Transverse colon (tissue), 4 donors: ENCODE measurements around the gene SOX5. TPM values are rescaled to one million over a fixed set of nuclear protein-coding genes. Genes with fewer than 3 reads are reported as not detected.

Experiments used
- DNase-seq: peaks from one replicate; pipeline ENCODE4 v3.0.0-alpha.2; 2019
- H3K27ac ChIP-seq, 4 donors: fragments of 200-600 bp; sonication (generic); 2 replicates each; pipeline ENCODE4 v1.5.1; 2016 to 2018; ENCODE audit warnings: inconsistent platforms in 4 of 4
- H3K27me3 ChIP-seq: fragments of 200-600 bp; sonication (generic); 2 replicates; pipeline ENCODE4 v1.5.1; 2017; ENCODE audit warnings: inconsistent platforms
- H3K36me3 ChIP-seq, 4 donors: fragments of 200-600 bp; sonication (generic); 2 replicates each; pipeline ENCODE4 v1.5.1; 2017 to 2019; ENCODE audit warnings: inconsistent platforms in 4 of 4
- H3K4me1 ChIP-seq, 4 donors: fragments of 200-600 bp; sonication (generic); 2 replicates each; pipeline ENCODE4 v1.5.1; 2017 to 2020; ENCODE audit warnings: inconsistent platforms in 4 of 4
- H3K4me3 ChIP-seq, 4 donors: fragments of 200-600 bp; sonication (generic); 1 replicate in 1 of 4; 2 replicates in 3 of 4; pipeline versions ENCODE4 v1.5.1 to v1.6.1; 2017 to 2019; ENCODE audit warnings: inconsistent platforms in 4 of 4
- H3K9me3 ChIP-seq, 2 donors: fragments of 200-600 bp; sonication (generic); 2 replicates each; pipeline ENCODE4 v1.5.1; 2017 to 2019; ENCODE audit warnings: inconsistent platforms in 2 of 2
- EP300 ChIP-seq: sonication (generic); formaldehyde crosslinking; IDR thresholded peaks from one replicate; pipeline ENCODE4 v1.6.1; 2017; ENCODE audit warnings: antibody characterized with exemption, low read depth
- POLR2A ChIP-seq: fragments of 450-650 bp; IDR thresholded peaks from one replicate; pipeline ENCODE4 v1.6.1; 2016; ENCODE audit warnings: antibody characterized with exemption, mild to moderate bottlenecking, moderate library complexity
- POLR2AphosphoS5 ChIP-seq, 3 donors: sonication (generic); formaldehyde crosslinking; IDR thresholded peaks; one replicate each; pipeline ENCODE4 v1.6.1; 2016; ENCODE audit warnings: antibody characterized with exemption in 3 of 3
- WGBS, 2 donors: methylation state at CpG; one replicate each; pipeline ENCODE4 v1.1.5; 2018; ENCODE audit warnings: low coverage in 1 of 2; 5-methylcytosine and 5-hydroxymethylcytosine counted together
- in situ Hi-C, 4 donors: fragments of 200-750 bp; cut with MboI; loops; one replicate each; pipeline versions ENCODE4 v1.15.0 to v1.15.1; 2017; ENCODE audit warnings: low sequenced_read_pairs in 3 of 4, low pct_ligation_motif_present in 1 of 4, low pct_unique_long_range_greater_than_20kb in 1 of 4
- intact Hi-C: fragments of 100-400 bp; cut with DNase I; formaldehyde crosslinking; loops from one replicate; pipeline ENCODE4 v1.15.1; 2023; ENCODE audit warnings: low total_unique reads
- total RNA-seq, 4 donors: library from RNA; depleted of rRNA; stranded (reverse); fragments of >200 nt; gene quantifications; one replicate each; pipeline ENCODE4 v1.1.0, GENCODE V29; 2016
- TF ChIP-seq, protein P1 (sequence below), 5 experiments: fragments of 200-600 bp in 3 of 5; fragments of 450-650 bp in 2 of 5; sonication (generic) in 3 of 5; IDR thresholded peaks; 1 replicate in 2 of 5; 2 replicates in 3 of 5; pipeline ENCODE4 v1.5.1; 2016 to 2017; ENCODE audit warnings: antibody characterized with exemption in 5 of 5, inconsistent platforms in 3 of 5, mild to moderate bottlenecking in 2 of 5, moderate library complexity in 1 of 5

SOX5 gene
- total RNA-seq, 4 donors from 2014 or later, result 1.00 to 9.8 (median 3.2) TPM

DNA sequence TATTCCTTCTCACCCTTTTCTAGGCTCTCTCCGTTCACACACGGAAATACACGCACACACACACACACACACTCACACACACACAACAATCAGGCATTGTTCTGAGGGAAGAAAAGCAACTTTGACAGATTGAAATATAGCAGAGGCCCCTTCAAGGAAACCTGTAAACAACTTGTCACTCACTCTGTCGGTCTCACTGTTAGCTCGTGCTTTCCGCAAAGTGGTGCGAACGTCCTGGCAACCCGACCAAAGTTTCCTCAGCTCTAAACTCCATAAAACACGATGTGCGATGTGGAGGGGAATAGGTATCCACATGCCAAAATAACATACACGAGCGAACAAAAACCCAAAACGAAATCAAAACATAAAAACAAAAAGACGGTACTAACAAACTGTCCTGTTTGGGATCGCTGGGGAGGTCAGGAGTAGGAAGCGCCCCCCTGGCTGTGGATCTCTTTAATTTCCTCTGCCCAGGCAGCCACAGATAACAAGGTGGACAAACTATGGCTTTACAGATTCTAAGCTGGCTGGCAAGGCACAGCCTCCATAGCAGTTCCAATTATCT lies 822 bp upstream of the SOX5 start:
- Histone ChIP-seq H3K27me3 (peaks cover 30% of the 10 kb centered on the region), H3K27ac (peak overlapping the region in 1 of 4 donors; percentile 12), H3K36me3 (no peaks in the 10 kb centered on the region), H3K4me3 (peak overlapping the region in 3 of 4 donors; percentile 25 to 41 (median 26)), H3K9me3 (no peaks in the 10 kb centered on the region), H3K4me1 (peaks cover 0 to 13% (median 4%) of the 10 kb centered on the region in 4 donors)
- no peak for TF ChIP-seq POLR2A
- TF ChIP-seq POLR2AphosphoS5 (IDR thresholded peaks at IDR 0.05), result no peak
- TF ChIP-seq EP300, result no peak
- TF ChIP-seq, protein P1, sequence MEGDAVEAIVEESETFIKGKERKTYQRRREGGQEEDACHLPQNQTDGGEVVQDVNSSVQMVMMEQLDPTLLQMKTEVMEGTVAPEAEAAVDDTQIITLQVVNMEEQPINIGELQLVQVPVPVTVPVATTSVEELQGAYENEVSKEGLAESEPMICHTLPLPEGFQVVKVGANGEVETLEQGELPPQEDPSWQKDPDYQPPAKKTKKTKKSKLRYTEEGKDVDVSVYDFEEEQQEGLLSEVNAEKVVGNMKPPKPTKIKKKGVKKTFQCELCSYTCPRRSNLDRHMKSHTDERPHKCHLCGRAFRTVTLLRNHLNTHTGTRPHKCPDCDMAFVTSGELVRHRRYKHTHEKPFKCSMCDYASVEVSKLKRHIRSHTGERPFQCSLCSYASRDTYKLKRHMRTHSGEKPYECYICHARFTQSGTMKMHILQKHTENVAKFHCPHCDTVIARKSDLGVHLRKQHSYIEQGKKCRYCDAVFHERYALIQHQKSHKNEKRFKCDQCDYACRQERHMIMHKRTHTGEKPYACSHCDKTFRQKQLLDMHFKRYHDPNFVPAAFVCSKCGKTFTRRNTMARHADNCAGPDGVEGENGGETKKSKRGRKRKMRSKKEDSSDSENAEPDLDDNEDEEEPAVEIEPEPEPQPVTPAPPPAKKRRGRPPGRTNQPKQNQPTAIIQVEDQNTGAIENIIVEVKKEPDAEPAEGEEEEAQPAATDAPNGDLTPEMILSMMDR (IDR thresholded peaks at IDR 0.05), result no peak
- intact Hi-C loops, result no loop called here
- no peak for DNase-seq
- WGBS, 2 donors, result 2 to 9% methylated on average over 15 to 17 of the region's 17 CpGs
- in situ Hi-C loops, result no loop called here

DNA sequence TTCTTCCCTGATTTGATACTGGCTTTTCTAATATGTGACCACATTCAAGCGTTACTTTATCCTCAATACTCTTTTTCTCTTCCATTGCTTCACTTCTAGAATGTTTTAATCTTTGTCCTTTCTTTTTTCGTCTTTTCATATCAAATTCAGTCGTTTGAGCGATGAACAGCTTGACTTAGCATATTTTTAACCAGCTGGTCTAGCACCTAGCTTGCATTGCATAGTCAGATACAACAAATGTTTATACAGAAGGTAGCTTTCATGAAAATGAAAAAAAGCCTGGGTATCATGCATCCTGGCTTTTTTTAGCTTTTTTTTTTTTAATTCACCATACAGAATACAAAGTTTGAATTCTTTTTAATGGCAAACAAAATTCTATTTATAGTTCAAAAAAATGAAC lies 1.2 kb downstream of the SOX5 start:
- 56 to 70% methylated on average over 3 to 4 of the region's 4 CpGs for WGBS, 2 donors
- in situ Hi-C loops, result no loop called here
- Histone ChIP-seq H3K9me3 (no peaks in the 10 kb centered on the region), H3K4me3 (no peak overlapping the region), H3K27ac (no peak overlapping the region), H3K36me3 (no peaks in the 10 kb centered on the region), H3K27me3 (peaks cover 30% of the 10 kb centered on the region), H3K4me1 (peaks cover 0 to 13% (median 4%) of the 10 kb centered on the region in 4 donors)
- intact Hi-C loops, result no loop called here
- no peak for TF ChIP-seq EP300
- TF ChIP-seq, protein P1 (IDR thresholded peaks at IDR 0.05), result no peak
- TF ChIP-seq POLR2A, result no peak
- TF ChIP-seq POLR2AphosphoS5 (IDR thresholded peaks at IDR 0.05), result no peak
- no peak for DNase-seq

DNA sequence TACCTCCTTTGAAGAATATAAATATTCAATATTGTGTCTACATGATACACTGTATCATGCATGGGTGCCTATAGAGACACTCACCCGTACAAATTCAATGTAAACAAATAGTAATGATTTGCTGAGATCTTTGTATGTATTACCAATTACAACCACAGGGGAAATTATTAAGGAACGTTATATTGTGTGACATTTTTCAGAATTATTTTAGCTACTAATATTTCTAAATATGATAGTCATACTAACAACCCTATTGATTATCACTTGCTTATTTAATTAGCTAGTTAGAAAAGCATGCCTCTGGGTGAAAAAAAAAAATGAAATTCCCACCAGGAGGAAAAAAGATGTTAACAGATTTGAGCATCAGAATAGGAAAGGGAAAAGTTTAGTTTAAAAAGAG lies 2.1 kb downstream of the SOX5 start:
- DNase-seq, result no peak
- no peaks in the 10 kb centered on the region for H3K9me3 ChIP-seq
- no peak for TF ChIP-seq EP300
- TF ChIP-seq, protein P1 (IDR thresholded peaks at IDR 0.05), result peak in 1 of 5 experiments; percentile 10
- no peak for TF ChIP-seq POLR2A
- TF ChIP-seq POLR2AphosphoS5 (IDR thresholded peaks at IDR 0.05), result no peak
- no peak overlapping the region for H3K4me3 ChIP-seq
- intact Hi-C loops (no loop called here), in situ Hi-C loops (no loop called here)
- no peaks in the 10 kb centered on the region for H3K36me3 ChIP-seq
- H3K27me3 ChIP-seq, result peaks cover 30% of the 10 kb centered on the region
- no peak overlapping the region for H3K27ac ChIP-seq
- whole genome bisulfite sequencing, 2 donors, result 34 to 53% methylated on average over 2 of the region's 2 CpGs
- peaks cover 0 to 13% (median 4%) of the 10 kb centered on the region in 4 donors for H3K4me1 ChIP-seq

DNA sequence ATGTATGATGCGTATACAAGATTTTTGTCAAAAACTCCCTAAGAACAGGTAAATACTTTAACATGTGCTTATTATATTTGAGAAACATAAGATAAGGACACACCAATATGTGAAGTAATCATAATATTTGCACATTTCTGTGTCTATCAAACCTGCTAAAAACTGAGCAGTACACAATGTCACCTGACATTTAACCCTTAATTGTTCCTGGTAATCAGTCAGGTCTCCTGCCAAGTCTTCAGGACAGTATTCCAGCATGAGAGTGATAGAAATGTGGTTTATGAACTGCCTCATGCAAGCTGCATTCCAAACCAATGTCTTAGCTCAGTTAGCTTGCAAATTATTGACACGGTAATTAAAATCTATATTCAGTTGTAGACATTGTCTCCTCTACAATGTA lies 4.2 kb downstream of the SOX5 start:
- TF ChIP-seq EP300 (no peak), POLR2AphosphoS5 (IDR thresholded peaks at IDR 0.05) (no peak), POLR2A (no peak)
- TF ChIP-seq, protein P1 (IDR thresholded peaks at IDR 0.05), result no peak
- Histone ChIP-seq H3K27me3 (peaks cover 27% of the 10 kb centered on the region), H3K36me3 (no peaks in the 10 kb centered on the region), H3K9me3 (no peaks in the 10 kb centered on the region), H3K4me1 (peaks cover 0 to 7% (median 4%) of the 10 kb centered on the region in 4 donors), H3K4me3 (no peak overlapping the region), H3K27ac (no peak overlapping the region)
- DNase-seq, result no peak
- 96 to 99% methylated on average over 2 of the region's 2 CpGs for WGBS, 2 donors
- in situ Hi-C loops (no loop called here), intact Hi-C loops (no loop called here)
